Activated T-helper 1 cell treated with anti-CD3 and anti-CD28 coated beads, Interleukin-12 subunit alpha, Interleukin-12 subunit beta, Interleukin-2, Interleukin-4 antibody, amounts not matched to agents 30 ng/mL and 10 ng/mL and 1 ng/mL, durations not matched to agents 14 hours and 24 hours and 36 hours (primary cell): ENCODE data around the gene ZNF558. TPM values are rescaled to one million over a fixed set of nuclear protein-coding genes. Genes with fewer than 3 reads are reported as not detected.

ENCODE experiments used
- DNase-seq: peaks from one replicate; pipeline ENCODE4 v3.0.0; 2021; ENCODE audit warnings: low spot score
- H3K27ac Mint-ChIP-seq: one replicate; pipeline ENCODE4 v1.8.0; 2021; ENCODE audit warnings: mild to moderate bottlenecking, mixed read lengths
- H3K27me3 Mint-ChIP-seq: one replicate; pipeline ENCODE4 v1.8.0; 2022; ENCODE audit warnings: mild to moderate bottlenecking, moderate library complexity, mixed read lengths; ENCODE audit not compliant: insufficient read depth
- H3K36me3 Mint-ChIP-seq: one replicate; pipeline ENCODE4 v1.8.0; 2021; ENCODE audit warnings: low read depth, mixed read lengths
- H3K4me1 Mint-ChIP-seq: one replicate; pipeline ENCODE4 v1.8.0; 2021; ENCODE audit warnings: low read depth, mixed read lengths
- H3K4me3 Mint-ChIP-seq: one replicate; pipeline ENCODE4 v1.8.0; 2021; ENCODE audit warnings: mild to moderate bottlenecking, moderate library complexity, mixed read lengths
- H3K9me3 Mint-ChIP-seq: one replicate; pipeline ENCODE4 v1.8.0; 2021; ENCODE audit warnings: mixed read lengths
- intact Hi-C: fragments of 100-400 bp; cut with micrococcal nuclease; formaldehyde crosslinking; loops from one replicate; pipeline ENCODE4 v1.15.1; 2024
- total RNA-seq: library from RNA; stranded (reverse); gene quantifications from 2 replicates; pipeline ENCODE4 v1.2.3, GENCODE V29; 2022

The ZNF558 gene
- 18.7 and 23.2 TPM in 2 replicates for total RNA-seq

- Mint-ChIP-seq H3K36me3 (peaks cover 10% of the 10 kb centered on the region), H3K27me3 (no peaks in the 10 kb centered on the region), H3K4me1 (peaks cover 20% of the 10 kb centered on the region), H3K4me3 (peak within 1 kb of the TSS; percentile 84), H3K9me3 (peaks cover 5% of the 10 kb centered on the region), H3K27ac (peak within 1 kb of the TSS; percentile 95)
- peak; percentile 98 for DNase-seq
- intact Hi-C loops, result loop anchor here (1.0 to 5.0 kb wide), 9 partner anchors 130 to 959 kb away; partner anchors contain the start of genes MARCHF2, RAB11B, ZNF317 and ZNF699
Measured at GRCh38 chr19:8832132-8833021, at the start of gene ZNF558, which contains the start of gene MBD3L1. Gene ZNF558, minus strand, starts transcription at chr19:8832304. Its CDS starts 9,645 bp downstream, at chr19:8822659. Gene MBD3L1, plus strand, starts transcription at chr19:8832377. Its CDS starts 10,302 bp downstream, at chr19:8842679.

GRCh38 chr19:8881512-8881911 is 49.4 kb upstream of the ZNF558 start:
- Mint-ChIP-seq H3K9me3 (peaks cover 30% of the 10 kb centered on the region), H3K27ac (no peak overlapping the region), H3K4me1 (no peaks in the 10 kb centered on the region), H3K36me3 (no peaks in the 10 kb centered on the region), H3K4me3 (no peak overlapping the region), H3K27me3 (no peaks in the 10 kb centered on the region)
- no peak for DNase-seq
- intact Hi-C loops, result no loop called here

- no peak for DNase-seq
- Mint-ChIP-seq H3K4me1 (no peaks in the 10 kb centered on the region), H3K27ac (no peak overlapping the region), H3K36me3 (no peaks in the 10 kb centered on the region), H3K9me3 (peaks cover 30% of the 10 kb centered on the region), H3K4me3 (no peak overlapping the region), H3K27me3 (no peaks in the 10 kb centered on the region)
- intact Hi-C loops, result no loop called here
Measured at GRCh38 chr19:8880868-8881488, 48.9 kb upstream of the ZNF558 start.

GRCh38 chr19:8877854-8878705 is 46.0 kb upstream of the ZNF558 start:
- Mint-ChIP-seq H3K4me1 (no peaks in the 10 kb centered on the region), H3K36me3 (no peaks in the 10 kb centered on the region), H3K9me3 (peaks cover 30% of the 10 kb centered on the region), H3K4me3 (no peak overlapping the region), H3K27ac (no peak overlapping the region), H3K27me3 (no peaks in the 10 kb centered on the region)
- intact Hi-C loops, result no loop called here
- DNase-seq, result no peak

- DNase-seq, result no peak
- Mint-ChIP-seq H3K36me3 (no peaks in the 10 kb centered on the region), H3K9me3 (peaks cover 13% of the 10 kb centered on the region), H3K27me3 (no peaks in the 10 kb centered on the region), H3K27ac (no peak overlapping the region), H3K4me1 (no peaks in the 10 kb centered on the region), H3K4me3 (no peak overlapping the region)
- intact Hi-C loops, result no loop called here
Measured at GRCh38 chr19:8866344-8866743, 34.2 kb upstream of the ZNF558 start.

- no peaks in the 10 kb centered on the region for H3K4me1 Mint-ChIP-seq
- no peak for DNase-seq
- H3K9me3 Mint-ChIP-seq, result no peaks in the 10 kb centered on the region
- H3K36me3 Mint-ChIP-seq, result no peaks in the 10 kb centered on the region
- H3K4me3 Mint-ChIP-seq, result no peak overlapping the region
- intact Hi-C loops, result no loop called here
- H3K27ac Mint-ChIP-seq, result no peak overlapping the region
- no peaks in the 10 kb centered on the region for H3K27me3 Mint-ChIP-seq
Measured at GRCh38 chr19:8858260-8858659, 26.2 kb upstream of the ZNF558 start.

GRCh38 chr19:8850488-8850887 is 18.4 kb upstream of the ZNF558 start:
- H3K4me1 Mint-ChIP-seq, result no peaks in the 10 kb centered on the region
- intact Hi-C loops, result no loop called here
- H3K27ac Mint-ChIP-seq, result no peak overlapping the region
- H3K4me3 Mint-ChIP-seq, result no peak overlapping the region
- no peaks in the 10 kb centered on the region for H3K27me3 Mint-ChIP-seq
- no peaks in the 10 kb centered on the region for H3K36me3 Mint-ChIP-seq
- H3K9me3 Mint-ChIP-seq, result peaks cover 25% of the 10 kb centered on the region
- DNase-seq, result no peak

- Mint-ChIP-seq H3K27me3 (no peaks in the 10 kb centered on the region), H3K9me3 (peaks cover 25% of the 10 kb centered on the region), H3K4me3 (no peak overlapping the region), H3K36me3 (no peaks in the 10 kb centered on the region), H3K4me1 (no peaks in the 10 kb centered on the region), H3K27ac (no peak overlapping the region)
- no peak for DNase-seq
- intact Hi-C loops, result no loop called here
Measured at GRCh38 chr19:8849232-8849631, 17.1 kb upstream of the ZNF558 start.

- Mint-ChIP-seq H3K4me1 (no peaks in the 10 kb centered on the region), H3K27ac (no peak overlapping the region), H3K27me3 (peaks cover 1% of the 10 kb centered on the region), H3K9me3 (peaks cover 25% of the 10 kb centered on the region), H3K4me3 (no peak overlapping the region), H3K36me3 (no peaks in the 10 kb centered on the region)
- no peak for DNase-seq
- intact Hi-C loops, result no loop called here
Measured at GRCh38 chr19:8846819-8847218, 14.7 kb upstream of the ZNF558 start.

GRCh38 chr19:8840708-8841107 is 8.6 kb upstream of the ZNF558 start:
- Mint-ChIP-seq H3K27me3 (peaks cover 3% of the 10 kb centered on the region), H3K27ac (no peak overlapping the region), H3K36me3 (no peaks in the 10 kb centered on the region), H3K9me3 (no peaks in the 10 kb centered on the region), H3K4me1 (no peaks in the 10 kb centered on the region), H3K4me3 (no peak overlapping the region)
- DNase-seq, result no peak
- intact Hi-C loops, result no loop called here

GRCh38 chr19:8835877-8836276 is 3.8 kb upstream of the ZNF558 start:
- H3K4me1 Mint-ChIP-seq, result peaks cover 20% of the 10 kb centered on the region
- H3K27me3 Mint-ChIP-seq, result peaks cover 2% of the 10 kb centered on the region
- no peak for DNase-seq
- no peak overlapping the region for H3K4me3 Mint-ChIP-seq
- no peak overlapping the region for H3K27ac Mint-ChIP-seq
- H3K9me3 Mint-ChIP-seq, result peaks cover 5% of the 10 kb centered on the region
- H3K36me3 Mint-ChIP-seq, result no peaks in the 10 kb centered on the region
- intact Hi-C loops, result no loop called here

- no peak for DNase-seq
- intact Hi-C loops, result no loop called here
- H3K27ac Mint-ChIP-seq, result no peak overlapping the region
- no peak overlapping the region for H3K4me3 Mint-ChIP-seq
- H3K4me1 Mint-ChIP-seq, result peaks cover 20% of the 10 kb centered on the region
- H3K27me3 Mint-ChIP-seq, result peaks cover 2% of the 10 kb centered on the region
- no peaks in the 10 kb centered on the region for H3K36me3 Mint-ChIP-seq
- peaks cover 5% of the 10 kb centered on the region for H3K9me3 Mint-ChIP-seq
Measured at GRCh38 chr19:8835446-8835845, 3.3 kb upstream of the ZNF558 start.
